ACC112 (cell line): ENCODE results near the gene PRDM16.

ENCODE experiments used
- H2AFZ ChIP-seq: fragments of 200-600 bp; sonication (generic); one replicate; pipeline ENCODE4 v1.6.0; 2017; ENCODE audit warnings: antibody characterized with exemption, low read length; ENCODE audit not compliant: unreplicated experiment
- H3K27ac ChIP-seq: fragments of 200-600 bp; sonication (generic); 2 replicates; pipeline ENCODE4 v1.5.1; 2014; ENCODE audit warnings: low read depth, mild to moderate bottlenecking, antibody characterized with exemption, low read length, moderate library complexity
- H3K27me3 ChIP-seq: fragments of 200-600 bp; sonication (generic); 2 replicates; pipeline ENCODE4 v1.6.1; 2014; ENCODE audit warnings: mild to moderate bottlenecking, antibody characterized with exemption, low read length, moderate library complexity, mixed read lengths; ENCODE audit not compliant: insufficient read depth
- H3K36me3 ChIP-seq: fragments of 200-600 bp; sonication (generic); 2 replicates; pipeline ENCODE4 v1.6.1; 2016; ENCODE audit warnings: mild to moderate bottlenecking, antibody characterized with exemption, low read length, moderate library complexity, mixed read lengths; ENCODE audit not compliant: insufficient read depth
- H3K4me1 ChIP-seq: fragments of 200-600 bp; sonication (generic); one replicate; pipeline ENCODE4 v1.6.1; 2016; ENCODE audit warnings: low read length, mixed read lengths; ENCODE audit not compliant: insufficient read depth, unreplicated experiment, control insufficient read depth
- H3K4me3 ChIP-seq: fragments of 200-600 bp; sonication (generic); 2 replicates; pipeline ENCODE4 v1.5.1; 2014; ENCODE audit warnings: mild to moderate bottlenecking, low read depth, low read length
- H3K79me2 ChIP-seq: fragments of 200-600 bp; sonication (generic); one replicate; pipeline ENCODE4 v1.6.0; 2016; ENCODE audit warnings: low read length; ENCODE audit not compliant: control insufficient read depth, unreplicated experiment, insufficient read depth

PRDM16 gene

GRCh38 chr1:3077081-3077480 is 8.1 kb downstream of the PRDM16 start:
- H3K27me3 ChIP-seq, result peaks cover 13% of the 10 kb centered on the region
- no peak overlapping the region for H3K4me3 ChIP-seq
- H2AFZ ChIP-seq, result no peak overlapping the region
- no peaks in the 10 kb centered on the region for H3K79me2 ChIP-seq
- H3K27ac ChIP-seq, result no peak overlapping the region
- no peaks in the 10 kb centered on the region for H3K36me3 ChIP-seq
- H3K4me1 ChIP-seq, result no peaks in the 10 kb centered on the region

- no peaks in the 10 kb centered on the region for H3K4me1 ChIP-seq
- no peak overlapping the region for H2AFZ ChIP-seq
- H3K27me3 ChIP-seq, result peaks cover 13% of the 10 kb centered on the region
- H3K4me3 ChIP-seq, result no peak overlapping the region
- no peak overlapping the region for H3K27ac ChIP-seq
- no peaks in the 10 kb centered on the region for H3K36me3 ChIP-seq
- no peaks in the 10 kb centered on the region for H3K79me2 ChIP-seq
These were observed 8.6 kb downstream of the PRDM16 start for GRCh38 chr1:3077561-3077960.

- H3K36me3 ChIP-seq, result no peaks in the 10 kb centered on the region
- peaks cover 6% of the 10 kb centered on the region; the same call in 1 of the 2 replicates for H3K27me3 ChIP-seq
- H3K79me2 ChIP-seq, result no peaks in the 10 kb centered on the region
These were observed 9.4 kb downstream of the PRDM16 start for GRCh38 chr1:3078430-3078861.

GRCh38 chr1:3078871-3079270 is 9.9 kb downstream of the PRDM16 start:
- Histone ChIP-seq H2AFZ (no peak overlapping the region), H3K27ac (no peak overlapping the region), H3K27me3 (peaks cover 2% of the 10 kb centered on the region; the same call in 1 of the 2 replicates), H3K79me2 (no peaks in the 10 kb centered on the region), H3K36me3 (no peaks in the 10 kb centered on the region), H3K4me1 (no peaks in the 10 kb centered on the region), H3K4me3 (no peak overlapping the region)

More at GRCh38 chr1:3078430-3078861, 9.4 kb downstream of the PRDM16 start:
- Histone ChIP-seq H3K4me1 (no peaks in the 10 kb centered on the region), H2AFZ (no peak overlapping the region), H3K27ac (no peak overlapping the region), H3K4me3 (no peak overlapping the region)

GRCh38 chr1:3079381-3080052 is 10.5 kb downstream of the PRDM16 start:
- H3K27me3 ChIP-seq, result no peaks in the 10 kb centered on the region
- no peak overlapping the region for H2AFZ ChIP-seq
- no peaks in the 10 kb centered on the region for H3K79me2 ChIP-seq
- H3K4me3 ChIP-seq, result no peak overlapping the region
- no peaks in the 10 kb centered on the region for H3K36me3 ChIP-seq
- H3K4me1 ChIP-seq, result no peaks in the 10 kb centered on the region
- no peak overlapping the region for H3K27ac ChIP-seq

GRCh38 chr1:3080053-3080955 is 11.3 kb downstream of the PRDM16 start:
- no peaks in the 10 kb centered on the region for H3K27me3 ChIP-seq

GRCh38 chr1:3081171-3081683 is 12.2 kb downstream of the PRDM16 start:
- H3K36me3 ChIP-seq, result no peaks in the 10 kb centered on the region
- no peak overlapping the region for H2AFZ ChIP-seq
- no peaks in the 10 kb centered on the region for H3K4me1 ChIP-seq
- H3K4me3 ChIP-seq, result no peak overlapping the region
- H3K27ac ChIP-seq, result no peak overlapping the region
- H3K27me3 ChIP-seq, result no peaks in the 10 kb centered on the region
- no peaks in the 10 kb centered on the region for H3K79me2 ChIP-seq

More at GRCh38 chr1:3080053-3080955, 11.3 kb downstream of the PRDM16 start:
- Histone ChIP-seq H3K36me3 (no peaks in the 10 kb centered on the region), H3K4me1 (no peaks in the 10 kb centered on the region), H2AFZ (no peak overlapping the region), H3K4me3 (no peak overlapping the region), H3K79me2 (no peaks in the 10 kb centered on the region), H3K27ac (no peak overlapping the region)

- Histone ChIP-seq H2AFZ (no peak overlapping the region), H3K36me3 (no peaks in the 10 kb centered on the region), H3K4me3 (no peak overlapping the region), H3K4me1 (no peaks in the 10 kb centered on the region), H3K79me2 (no peaks in the 10 kb centered on the region), H3K27me3 (no peaks in the 10 kb centered on the region), H3K27ac (no peak overlapping the region)
These were observed 13.0 kb downstream of the PRDM16 start for GRCh38 chr1:3082051-3082450.

GRCh38 chr1:3082571-3083516 is 13.8 kb downstream of the PRDM16 start:
- H3K27ac ChIP-seq, result no peak overlapping the region
- no peaks in the 10 kb centered on the region for H3K79me2 ChIP-seq
- no peak overlapping the region for H3K4me3 ChIP-seq
- H2AFZ ChIP-seq, result no peak overlapping the region
- no peaks in the 10 kb centered on the region for H3K4me1 ChIP-seq
- H3K27me3 ChIP-seq, result no peaks in the 10 kb centered on the region
- no peaks in the 10 kb centered on the region for H3K36me3 ChIP-seq

- Histone ChIP-seq H3K27ac (no peak overlapping the region), H3K4me1 (no peaks in the 10 kb centered on the region), H3K36me3 (no peaks in the 10 kb centered on the region), H3K4me3 (no peak overlapping the region), H2AFZ (no peak overlapping the region), H3K27me3 (no peaks in the 10 kb centered on the region), H3K79me2 (no peaks in the 10 kb centered on the region)
These were observed 15.2 kb downstream of the PRDM16 start for GRCh38 chr1:3084154-3084553.
